ENCODE results near the gene SCN10A. TPM values are rescaled to one million over a fixed set of nuclear protein-coding genes. Genes with fewer than 3 reads are reported as not detected.

The SCN10A gene
- total and polyA plus RNA-seq, 9 donors, result 0.05 TPM; not detected in 8

GRCh38 chr3:38713121-38713520, 102.9 kb downstream of the SCN10A start:
- no peaks in the 10 kb centered on the region for H3K36me3 ChIP-seq
- H3K27me3 ChIP-seq, result no peaks in the 10 kb centered on the region
- intact Hi-C loops (cut with DNase I), result no loop called here
- no peak for DNase-seq
- H3K4me1 ChIP-seq (ENCODE audit: insufficient read depth), result no peaks in the 10 kb centered on the region
- WGBS, 3 donors, result 87 to 94% (median 93%) methylated on average over 2 of the region's 2 CpGs
- no peaks in the 10 kb centered on the region for H3K9me3 ChIP-seq
- H3K27ac ChIP-seq, result no peak overlapping the region
- TF ChIP-seq EP300 (IDR thresholded peaks at IDR 0.05) (no peak), CTCF (IDR thresholded peaks at IDR 0.05) (no peak), POLR2A (IDR thresholded peaks at IDR 0.05) (no peak)
- no peak overlapping the region for H3K4me3 ChIP-seq

GRCh38 chr3:38711321-38711720, 104.7 kb downstream of the SCN10A start:
- Histone ChIP-seq H3K36me3 (no peaks in the 10 kb centered on the region), H3K4me3 (no peak overlapping the region), H3K4me1 (ENCODE audit: insufficient read depth) (no peaks in the 10 kb centered on the region), H3K9me3 (no peaks in the 10 kb centered on the region), H3K27me3 (no peaks in the 10 kb centered on the region), H3K27ac (no peak overlapping the region)
- DNase-seq, result no peak
- intact Hi-C loops (cut with DNase I), result no loop called here
- TF ChIP-seq CTCF (IDR thresholded peaks at IDR 0.05), result no peak

GRCh38 chr3:38707730-38708129, 108.3 kb downstream of the SCN10A start:
- TF ChIP-seq CTCF (IDR thresholded peaks at IDR 0.05) (no peak), POLR2A (IDR thresholded peaks at IDR 0.05) (no peak)

GRCh38 chr3:38706961-38707360, 109.1 kb downstream of the SCN10A start:
- intact Hi-C loops (cut with DNase I), result no loop called here
- DNase-seq, result no peak
- no peaks in the 10 kb centered on the region for H3K9me3 ChIP-seq
- 51 to 58% (median 54%) methylated on average over 2 of the region's 2 CpGs for WGBS, 3 donors
- no peak for TF ChIP-seq EP300 (IDR thresholded peaks at IDR 0.05)
- TF ChIP-seq CTCF (IDR thresholded peaks at IDR 0.05), result no peak
- TF ChIP-seq POLR2A (IDR thresholded peaks at IDR 0.05), result no peak
- no peaks in the 10 kb centered on the region for H3K27me3 ChIP-seq
- no peaks in the 10 kb centered on the region for H3K36me3 ChIP-seq
- H3K4me1 ChIP-seq (ENCODE audit: insufficient read depth), result no peaks in the 10 kb centered on the region
- H3K4me3 ChIP-seq, result no peak overlapping the region
- no peak overlapping the region for H3K27ac ChIP-seq

More at GRCh38 chr3:38707730-38708129, 108.3 kb downstream of the SCN10A start:
- H3K4me3 ChIP-seq, result no peak overlapping the region
- H3K27ac ChIP-seq, result no peak overlapping the region
- H3K4me1 ChIP-seq (ENCODE audit: insufficient read depth), result no peaks in the 10 kb centered on the region
- no peak for DNase-seq
- no peaks in the 10 kb centered on the region for H3K27me3 ChIP-seq
- 6 to 16% (median 11%) methylated on average over 1 of the region's 1 CpG for WGBS, 3 donors
- intact Hi-C loops (cut with DNase I), result no loop called here
- no peaks in the 10 kb centered on the region for H3K36me3 ChIP-seq
- H3K9me3 ChIP-seq, result no peaks in the 10 kb centered on the region

GRCh38 chr3:38702231-38702630, 113.8 kb downstream of the SCN10A start:
- no peaks in the 10 kb centered on the region for H3K27me3 ChIP-seq
- H3K27ac ChIP-seq, result no peak overlapping the region
- intact Hi-C loops (cut with DNase I), result no loop called here
- H3K9me3 ChIP-seq, result no peaks in the 10 kb centered on the region
- no peaks in the 10 kb centered on the region for H3K4me1 ChIP-seq (ENCODE audit: insufficient read depth)
- 72 to 81% (median 72%) methylated on average over 3 of the region's 3 CpGs for WGBS, 3 donors
- no peaks in the 10 kb centered on the region for H3K36me3 ChIP-seq
- no peak for DNase-seq
- H3K4me3 ChIP-seq, result no peak overlapping the region
- TF ChIP-seq EP300 (IDR thresholded peaks at IDR 0.05) (no peak), POLR2A (IDR thresholded peaks at IDR 0.05) (no peak), CTCF (IDR thresholded peaks at IDR 0.05) (no peak)

Data from ovary (tissue), 9 donors.